Keratinocyte (primary cell): Measurements from ENCODE around the gene PCCA.

Experiments used
- CTCF ChIP-seq, 3 experiments: IDR thresholded peaks in 1 of 3; conservative IDR thresholded peaks in 1 of 3; optimal IDR thresholded peaks in 1 of 3; 2 replicates in 2 of 3; 3 replicates in 1 of 3; pipeline versions ENCODE3 to v1.5.1; 2011; ENCODE audit warnings: low read length in 3 of 3, mild to moderate bottlenecking in 3 of 3, moderate library complexity in 2 of 3, control low read depth in 1 of 3, inconsistent platforms in 1 of 3; ENCODE audit not compliant: insufficient read depth in 2 of 3; ENCODE audit errors: extremely low read depth in 1 of 3
- EZH2 ChIP-seq: IDR thresholded peaks from one replicate; pipeline ENCODE4 v1.6.1; 2012; ENCODE audit warnings: inconsistent platforms, mild to moderate bottlenecking, low read length, moderate library complexity

GRCh38 chr13:100485265-100485664 is 396.4 kb downstream of the PCCA start:
- TF ChIP-seq CTCF (optimal IDR thresholded peaks at IDR 0.05 in 1 of 3, IDR thresholded peaks at IDR 0.05 in 1 of 3, conservative IDR thresholded peaks at IDR 0.05 in 1 of 3; ENCODE audit: extremely low read depth in 1 of 3, insufficient read depth in 2 of 3, low read length in 3 of 3) (no peak), EZH2 (no peak)
